GM18499 (cell line): Measurements from ENCODE around the gene DELE1.

ENCODE experiments used
- ATAC-seq: cut with Tn5 transposase; IDR thresholded peaks from one replicate; pipeline ENCODE4 v1.9.1; 2021; ENCODE audit warnings: moderate number of reproducible peaks; ENCODE audit not compliant: insufficient read depth, unreplicated experiment

The DELE1 gene

GRCh38 chr5:141951332-141951781 lies 27.7 kb downstream of the DELE1 start:
- ATAC-seq = no peak

GRCh38 chr5:141952020-141952419 lies 28.3 kb downstream of the DELE1 start:
- ATAC-seq = no peak

GRCh38 chr5:141954194-141954593 lies 30.5 kb downstream of the DELE1 start:
- ATAC-seq = no peak

GRCh38 chr5:141957367-141957996 lies 33.8 kb downstream of the DELE1 start:
- ATAC-seq = no peak

- no peak for ATAC-seq
Measured at GRCh38 chr5:141958113-141958512, 34.4 kb downstream of the DELE1 start, which contains the start of gene PCDH12. TSS of gene PCDH12 (minus strand) at chr5:141958202. CDS start at chr5:141957851, 351 bp downstream.

- ATAC-seq = no peak
Measured at GRCh38 chr5:141958546-141959172, 35.0 kb downstream of the DELE1 start.

- ATAC-seq = no peak
Measured at GRCh38 chr5:141960018-141960417, 36.3 kb downstream of the DELE1 start.

GRCh38 chr5:141960449-141961323 lies 37.0 kb downstream of the DELE1 start:
- ATAC-seq = peak; percentile 87

- ATAC-seq = no peak
Measured at GRCh38 chr5:141961466-141961865, 37.8 kb downstream of the DELE1 start.

- ATAC-seq = no peak
Measured at GRCh38 chr5:141963701-141964100, 40.0 kb downstream of the DELE1 start.

- no peak for ATAC-seq
Measured at GRCh38 chr5:141965071-141965470, 41.4 kb downstream of the DELE1 start.

GRCh38 chr5:141966275-141966962 lies 42.7 kb downstream of the DELE1 start:
- no peak for ATAC-seq

GRCh38 chr5:141966963-141967333 lies 43.3 kb downstream of the DELE1 start:
- no peak for ATAC-seq

GRCh38 chr5:141968914-141969608 lies 45.4 kb downstream of the DELE1 start, which contains the start of gene RNF14:
TSS of gene RNF14 (plus strand) at chr5:141969105. CDS start at chr5:141973589, 4,484 bp downstream.
- peak; percentile 81 for ATAC-seq

- peak; percentile 64 for ATAC-seq
Measured at GRCh38 chr5:141969783-141970771, 46.4 kb downstream of the DELE1 start.

GRCh38 chr5:141973871-141974595 lies 50.4 kb downstream of the DELE1 start:
- ATAC-seq = no peak

- no peak for ATAC-seq
Measured at GRCh38 chr5:141976176-141976575, 52.5 kb downstream of the DELE1 start.

- ATAC-seq = no peak
Measured at GRCh38 chr5:141978389-141978788, 54.7 kb downstream of the DELE1 start.
